Endodermal cell (in vitro differentiated cells): Measurements from ENCODE around the gene TRIM46. TPM values are rescaled to one million over a fixed set of nuclear protein-coding genes. Genes with fewer than 3 reads are reported as not detected.

ENCODE experiments used
- DNase-seq: peaks from one replicate; pipeline ENCODE4 v3.0.0-alpha.2; 2017
- H3K27ac ChIP-seq: 2 replicates; pipeline ENCODE4 v1.5.1; 2013; ENCODE audit warnings: mild to moderate bottlenecking, low read depth, low read length, moderate library complexity
- H3K27me3 ChIP-seq: 2 replicates; pipeline ENCODE4 v1.6.1; 2013; ENCODE audit warnings: mild to moderate bottlenecking, low read length, moderate library complexity; ENCODE audit not compliant: insufficient read depth, control insufficient read depth, poor library complexity, severe bottlenecking
- H3K36me3 ChIP-seq: 2 replicates; pipeline ENCODE4 v1.7.0; 2013; ENCODE audit warnings: mild to moderate bottlenecking, low read length, moderate library complexity; ENCODE audit not compliant: control insufficient read depth, insufficient read depth
- H3K4me1 ChIP-seq: one replicate; pipeline ENCODE4 v1.7.0; 2013; ENCODE audit warnings: low read length; ENCODE audit not compliant: control insufficient read depth, insufficient read depth
- H3K4me3 ChIP-seq: 2 replicates; pipeline ENCODE4 v1.5.1; 2013; ENCODE audit warnings: mild to moderate bottlenecking, low read length, moderate library complexity
- H3K9ac ChIP-seq: 2 replicates; pipeline ENCODE4 v1.6.1; 2013; ENCODE audit warnings: mild to moderate bottlenecking, low read length, moderate library complexity; ENCODE audit not compliant: poor library complexity, severe bottlenecking; ENCODE audit errors: extremely low read depth
- H3K9me3 ChIP-seq: 2 replicates; pipeline ENCODE4 v1.6.1; 2013; ENCODE audit warnings: mild to moderate bottlenecking, low read length, moderate library complexity; ENCODE audit not compliant: control insufficient read depth
- H3K27ac Mint-ChIP-seq: 2 replicates; pipeline ENCODE4 v1.8.0; 2020; ENCODE audit warnings: mixed read lengths
- H3K27me3 Mint-ChIP-seq: 2 replicates; pipeline ENCODE4 v1.8.0; 2021; ENCODE audit warnings: mild to moderate bottlenecking, mixed read lengths; ENCODE audit not compliant: insufficient read depth
- H3K36me3 Mint-ChIP-seq: 2 replicates; pipeline ENCODE4 v1.8.0; 2020; ENCODE audit warnings: low read depth, mixed read lengths
- H3K4me1 Mint-ChIP-seq: 2 replicates; pipeline ENCODE4 v1.8.0; 2020; ENCODE audit warnings: mixed read lengths
- H3K4me3 Mint-ChIP-seq: 2 replicates; pipeline ENCODE4 v1.8.0; 2020; ENCODE audit warnings: mild to moderate bottlenecking, moderate library complexity, mixed read lengths
- H3K9me3 Mint-ChIP-seq: 2 replicates; pipeline ENCODE4 v1.8.0; 2020; ENCODE audit warnings: mild to moderate bottlenecking, mixed read lengths
- WGBS, 2 experiments: methylation state at CpG; one replicate each; pipeline versions ENCODE4 v1.1.5 to v1.1.7; 2013; ENCODE audit warnings: missing lambda C conversion rate in 2 of 2, mixed read lengths in 1 of 2; ENCODE audit not compliant: insufficient coverage in 1 of 2, insufficient read length in 1 of 2; 5-methylcytosine and 5-hydroxymethylcytosine counted together
- total RNA-seq, 2 donors: library from RNA; stranded (reverse); fragmentation: NEBNext Ultra II Directional in 1 of 2; extraction: Animal tissue kit (Norgen Biotek cat#: 25700) in 1 of 2; gene quantifications; 2 replicates in 1 of 2; 3 replicates in 1 of 2; pipeline ENCODE4 v1.2.1, GENCODE V29; 2021
- TF ChIP-seq, protein P1 (sequence below): fragments of 200-600 bp; sonication (generic); conservative IDR thresholded peaks from 2 replicates; pipeline ENCODE4 v1.5.0; 2021; ENCODE audit warnings: antibody characterized with exemption, mild to moderate bottlenecking

TRIM46 gene
- total RNA-seq, 2 donors from 2014 or later, result 5.1 to 7.1 TPM

DNA sequence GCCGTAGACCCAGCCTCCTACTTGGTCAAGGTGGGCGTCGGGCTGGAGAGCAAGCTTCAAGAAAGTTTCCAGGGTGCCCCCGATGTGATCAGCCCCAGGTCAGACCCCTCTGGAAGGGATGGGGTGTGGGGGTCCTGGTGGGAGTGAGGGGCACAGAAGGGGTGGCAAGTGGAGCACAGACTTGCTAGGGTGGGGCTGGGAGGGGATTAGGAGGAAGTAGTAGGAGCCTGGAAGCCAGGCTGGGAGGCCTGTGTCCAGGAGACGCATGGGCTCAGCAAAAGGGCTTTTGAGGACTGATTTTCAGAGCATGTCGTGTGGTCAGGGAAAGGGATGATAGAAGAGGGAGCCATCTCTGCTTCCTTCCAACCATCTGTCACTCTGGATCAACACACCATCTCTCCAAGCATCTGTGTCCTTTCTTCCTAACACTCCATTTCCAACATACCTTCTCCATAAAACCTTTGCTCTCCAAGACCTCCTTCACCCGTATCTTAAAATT, 8.5 kb downstream of the TRIM46 start:
- no peaks in the 10 kb centered on the region for H3K27me3 ChIP-seq
- no peak overlapping the region for H3K27ac ChIP-seq
- Mint-ChIP-seq H3K27ac (no peak overlapping the region), H3K9me3 (no peaks in the 10 kb centered on the region), H3K4me3 (no peak overlapping the region), H3K4me1 (peaks cover 18% of the 10 kb centered on the region), H3K36me3 (peaks cover 7% of the 10 kb centered on the region), H3K27me3 (peaks cover 10% of the 10 kb centered on the region)
- H3K4me1 ChIP-seq, result peaks cover 18% of the 10 kb centered on the region
- H3K9ac ChIP-seq, result no peak overlapping the region
- WGBS, 2 experiments, result 98 to 99% methylated on average over 5 to 7 of the region's 7 CpGs
- H3K4me3 ChIP-seq, result no peak overlapping the region
- H3K36me3 ChIP-seq, result peaks cover 13% of the 10 kb centered on the region
- no peaks in the 10 kb centered on the region for H3K9me3 ChIP-seq
- DNase-seq, result no peak
- TF ChIP-seq, protein P1, sequence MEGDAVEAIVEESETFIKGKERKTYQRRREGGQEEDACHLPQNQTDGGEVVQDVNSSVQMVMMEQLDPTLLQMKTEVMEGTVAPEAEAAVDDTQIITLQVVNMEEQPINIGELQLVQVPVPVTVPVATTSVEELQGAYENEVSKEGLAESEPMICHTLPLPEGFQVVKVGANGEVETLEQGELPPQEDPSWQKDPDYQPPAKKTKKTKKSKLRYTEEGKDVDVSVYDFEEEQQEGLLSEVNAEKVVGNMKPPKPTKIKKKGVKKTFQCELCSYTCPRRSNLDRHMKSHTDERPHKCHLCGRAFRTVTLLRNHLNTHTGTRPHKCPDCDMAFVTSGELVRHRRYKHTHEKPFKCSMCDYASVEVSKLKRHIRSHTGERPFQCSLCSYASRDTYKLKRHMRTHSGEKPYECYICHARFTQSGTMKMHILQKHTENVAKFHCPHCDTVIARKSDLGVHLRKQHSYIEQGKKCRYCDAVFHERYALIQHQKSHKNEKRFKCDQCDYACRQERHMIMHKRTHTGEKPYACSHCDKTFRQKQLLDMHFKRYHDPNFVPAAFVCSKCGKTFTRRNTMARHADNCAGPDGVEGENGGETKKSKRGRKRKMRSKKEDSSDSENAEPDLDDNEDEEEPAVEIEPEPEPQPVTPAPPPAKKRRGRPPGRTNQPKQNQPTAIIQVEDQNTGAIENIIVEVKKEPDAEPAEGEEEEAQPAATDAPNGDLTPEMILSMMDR, result no peak

DNA sequence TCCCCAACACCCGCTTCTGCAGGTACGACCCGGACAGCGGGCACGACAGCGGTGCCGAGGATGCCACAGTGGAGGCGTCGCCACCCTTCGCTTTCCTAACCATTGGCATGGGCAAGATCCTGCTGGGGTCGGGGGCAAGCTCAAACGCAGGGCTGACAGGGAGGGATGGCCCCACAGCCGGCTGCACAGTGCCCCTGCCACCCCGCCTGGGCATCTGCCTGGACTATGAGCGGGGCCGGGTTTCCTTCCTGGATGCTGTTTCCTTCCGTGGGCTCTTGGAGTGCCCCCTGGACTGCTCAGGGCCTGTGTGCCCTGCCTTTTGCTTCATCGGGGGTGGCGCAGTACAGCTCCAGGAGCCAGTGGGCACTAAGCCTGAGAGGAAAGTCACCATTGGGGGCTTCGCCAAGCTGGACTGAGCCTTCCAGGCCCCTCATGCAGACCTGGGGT, 10.1 kb downstream of the TRIM46 start:
- 95 to 96% methylated on average over 13 to 20 of the region's 20 CpGs for WGBS, 2 experiments
- peaks cover 7% of the 10 kb centered on the region for H3K36me3 Mint-ChIP-seq
- H3K36me3 ChIP-seq, result peaks cover 4% of the 10 kb centered on the region
- TF ChIP-seq, protein P1, result no peak
- no peak overlapping the region for H3K27ac Mint-ChIP-seq
- no peak overlapping the region for H3K27ac ChIP-seq
- H3K9ac ChIP-seq, result no peak overlapping the region
- no peaks in the 10 kb centered on the region for H3K27me3 ChIP-seq
- no peak for DNase-seq
- H3K4me3 ChIP-seq, result no peak overlapping the region
- H3K27me3 Mint-ChIP-seq, result peaks cover 10% of the 10 kb centered on the region
- no peaks in the 10 kb centered on the region for H3K9me3 ChIP-seq
- H3K9me3 Mint-ChIP-seq, result no peaks in the 10 kb centered on the region
- H3K4me1 ChIP-seq, result peaks cover 18% of the 10 kb centered on the region
- H3K4me3 Mint-ChIP-seq, result no peak overlapping the region
- H3K4me1 Mint-ChIP-seq, result peaks cover 20% of the 10 kb centered on the region

DNA sequence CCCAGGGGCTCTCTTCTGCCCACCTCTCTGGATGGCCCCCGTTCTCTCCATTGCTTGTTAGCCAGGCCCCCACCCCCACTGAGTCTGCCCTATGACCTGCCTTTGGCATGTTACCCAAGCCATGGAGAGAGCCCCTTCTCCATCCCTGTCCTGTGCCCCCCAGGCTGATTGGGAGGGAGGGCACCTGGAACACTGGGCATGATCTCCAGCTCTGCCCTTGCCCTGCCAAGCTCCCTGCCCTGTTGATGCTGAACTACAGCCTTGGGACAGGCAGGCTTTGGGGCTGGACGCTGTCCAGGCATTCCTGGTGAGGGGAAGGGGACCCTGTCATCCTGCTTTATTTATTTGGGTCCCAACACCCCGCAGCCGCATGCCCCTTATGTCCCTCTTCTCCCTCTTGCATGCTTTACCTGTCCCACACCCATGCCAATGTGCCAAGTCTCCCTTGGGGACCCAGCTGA, 10.7 kb downstream of the TRIM46 start:
- TF ChIP-seq, protein P1, result no peak
- Histone ChIP-seq H3K4me1 (peaks cover 18% of the 10 kb centered on the region), H3K36me3 (peaks cover 4% of the 10 kb centered on the region), H3K4me3 (no peak overlapping the region), H3K27ac (no peak overlapping the region), H3K9ac (no peak overlapping the region), H3K9me3 (no peaks in the 10 kb centered on the region), H3K27me3 (no peaks in the 10 kb centered on the region)
- Mint-ChIP-seq H3K27me3 (peaks cover 10% of the 10 kb centered on the region), H3K4me1 (peaks cover 20% of the 10 kb centered on the region), H3K27ac (no peak overlapping the region), H3K4me3 (no peak overlapping the region), H3K36me3 (peaks cover 1% of the 10 kb centered on the region), H3K9me3 (no peaks in the 10 kb centered on the region)
- 93 to 94% methylated on average over 4 of the region's 4 CpGs for WGBS, 2 experiments
- no peak for DNase-seq
